Naive thymus-derived CD8-positive, alpha-beta T cell (primary cell): ENCODE data around the gene ITGB3BP. TPM values are rescaled to one million over a fixed set of nuclear protein-coding genes. Genes with fewer than 3 reads are reported as not detected.
"Not testable (repeated sequence)": the region's sequence is repeated elsewhere in the genome, so short reads cannot be mapped to it uniquely, and the experiment has no call there.

Source experiments
- ATAC-seq, 2 donors: fragments of 150-1000 bp; cut with Tn5 transposase in 1 of 2; sonication (Bioruptor Pico), chemical (Tn5 transposase) in 1 of 2; 1 replicate in 1 of 2; 2 replicates in 1 of 2; pipeline ENCODE4 v1.10.0; 2021; ENCODE audit warnings: mild to moderate bottlenecking in 2 of 2, moderate library complexity in 2 of 2
- POLR2A ChIA-PET: fragments of 350-600 bp; sonication (Branson Sonifier 250); formaldehyde crosslinking; loops from one replicate; lab custom pipeline; 2021; ENCODE audit warnings: antibody characterized with exemption; lab: Charles Lee
- DNase-seq, 10 donors: peaks; one replicate each; pipeline versions ENCODE4 v3.0.0 to v3.0.0-alpha.2; 2020 to 2022
- H3K27ac Mint-ChIP-seq, 10 donors: one replicate each; pipeline ENCODE4 v1.8.0; 2020 to 2022; ENCODE audit warnings: mild to moderate bottlenecking in 10 of 10, mixed read lengths in 10 of 10, moderate library complexity in 4 of 10, inconsistent platforms in 1 of 10
- H3K27me3 Mint-ChIP-seq, 5 donors: one replicate each; pipeline ENCODE4 v1.8.0; 2021 to 2022; ENCODE audit warnings: mixed read lengths in 5 of 5
- H3K36me3 Mint-ChIP-seq, 3 donors: one replicate each; pipeline ENCODE4 v1.8.0; 2020 to 2022; ENCODE audit warnings: mixed read lengths in 3 of 3, mild to moderate bottlenecking in 2 of 3, inconsistent platforms in 1 of 3
- H3K4me1 Mint-ChIP-seq, 4 donors: one replicate each; pipeline ENCODE4 v1.8.0; 2021 to 2022; ENCODE audit warnings: mixed read lengths in 4 of 4
- H3K4me3 Mint-ChIP-seq, 10 donors: one replicate each; pipeline ENCODE4 v1.8.0; 2020 to 2022; ENCODE audit warnings: mild to moderate bottlenecking in 10 of 10, mixed read lengths in 10 of 10, moderate library complexity in 6 of 10, inconsistent platforms in 1 of 10
- H3K9me3 Mint-ChIP-seq, 9 donors: one replicate each; pipeline ENCODE4 v1.8.0; 2020 to 2022; ENCODE audit warnings: mixed read lengths in 9 of 9, mild to moderate bottlenecking in 3 of 9, inconsistent platforms in 1 of 9, moderate library complexity in 1 of 9
- polyA plus RNA-seq, 3 donors: library from polyadenylated mRNA; unstranded; fragments of 300-500 nt; fragmentation: Illumina TruSeq; gene quantifications; one replicate each; pipeline ENCODE4 v1.2.3, GENCODE V29; 2021
- total RNA-seq, 8 experiments: library from RNA in 2 of 8; stranded (reverse) in 2 of 8; gene quantifications; one replicate each; pipeline ENCODE4 v1.2.3 and lab custom pipeline; 2021 to 2026

ITGB3BP gene
- total and polyA plus RNA-seq, 5 experiments from 2014 or later: 19.7 to 37.5 (median 30.1) TPM

DNA sequence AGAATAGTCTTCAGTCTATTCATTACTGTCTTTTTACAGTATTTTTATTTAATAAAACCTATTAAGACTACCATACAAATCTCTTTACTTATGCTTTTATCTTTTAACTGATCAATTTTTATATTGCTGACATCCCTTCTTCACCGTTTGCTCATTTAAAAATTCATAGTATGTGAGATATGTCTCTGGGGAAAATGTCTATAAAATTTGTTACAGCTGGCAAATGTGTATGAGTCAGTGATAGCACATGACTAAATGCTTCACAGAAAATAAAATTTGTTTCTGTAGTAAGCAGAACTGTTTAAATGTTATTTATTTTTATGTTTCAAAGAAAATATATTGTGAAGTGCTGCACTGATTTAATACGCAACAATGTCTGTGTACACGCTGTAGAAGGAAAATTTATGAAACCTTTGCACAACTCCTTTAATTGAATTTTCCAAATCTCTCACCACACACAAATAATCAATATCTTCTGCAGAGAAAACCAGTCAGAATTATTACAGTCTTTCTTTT lies 74.2 kb downstream of the ITGB3BP start:
- Mint-ChIP-seq H3K27ac (no peak overlapping the region), H3K9me3 (no peaks in the 10 kb centered on the region), H3K27me3 (no peaks in the 10 kb centered on the region), H3K4me3 (no peak overlapping the region), H3K36me3 (peaks cover 0 to 8% (median 2%) of the 10 kb centered on the region in 3 donors), H3K4me1 (peaks cover 0 to 2% (median 0%) of the 10 kb centered on the region in 4 donors)
- DNase-seq: no peak
- POLR2A ChIA-PET: no interaction called here
- ATAC-seq: no peak

DNA sequence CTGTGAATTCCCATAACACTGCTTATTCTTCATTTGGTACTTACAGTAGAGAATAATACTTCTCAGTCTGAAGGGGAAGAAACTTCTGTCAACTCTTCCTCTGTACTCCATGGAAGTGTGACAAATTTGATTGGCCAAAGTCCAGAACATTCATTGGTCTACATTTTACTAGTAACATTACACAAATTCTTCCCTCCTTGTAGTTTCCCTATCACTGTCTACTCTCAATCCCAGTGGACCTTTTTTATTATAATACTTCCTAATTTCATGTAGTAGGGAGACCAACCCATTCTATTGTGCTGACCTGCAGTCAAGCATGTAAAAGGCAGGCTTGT lies 80.9 kb downstream of the ITGB3BP start:
- peaks cover 0 to 6% (median 1%) of the 10 kb centered on the region in 4 donors for H3K4me1 Mint-ChIP-seq
- no peak for ATAC-seq
- POLR2A ChIA-PET: no interaction called here
- peaks cover 0 to 9% (median 0%) of the 10 kb centered on the region in 3 donors for H3K36me3 Mint-ChIP-seq
- no peak overlapping the region for H3K4me3 Mint-ChIP-seq
- no peaks in the 10 kb centered on the region for H3K9me3 Mint-ChIP-seq
- peak overlapping the region in 1 of 10 donors; percentile 19 for H3K27ac Mint-ChIP-seq
- DNase-seq: no peak
- no peaks in the 10 kb centered on the region for H3K27me3 Mint-ChIP-seq

DNA sequence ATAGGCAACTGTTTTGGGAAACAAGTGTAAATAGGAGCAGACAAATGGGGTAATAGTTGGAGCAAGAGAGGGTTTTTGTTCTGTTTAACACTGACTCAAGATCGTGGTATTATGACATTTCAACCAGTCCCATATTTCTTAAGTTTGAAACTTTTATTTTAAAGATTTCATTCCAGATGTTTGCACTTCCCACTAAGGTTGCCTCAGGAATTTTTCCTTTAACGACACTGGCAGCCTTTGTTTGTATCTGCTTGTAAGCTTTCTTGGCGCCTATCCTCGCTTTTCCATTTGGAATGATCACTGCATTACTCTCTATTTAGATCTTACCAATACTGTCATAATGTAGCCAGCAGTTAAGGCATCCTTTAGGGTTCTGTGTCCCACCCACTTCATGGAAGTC lies 87.9 kb downstream of the ITGB3BP start:
- POLR2A ChIA-PET: no interaction called here
- H3K27ac Mint-ChIP-seq: no peak overlapping the region

DNA sequence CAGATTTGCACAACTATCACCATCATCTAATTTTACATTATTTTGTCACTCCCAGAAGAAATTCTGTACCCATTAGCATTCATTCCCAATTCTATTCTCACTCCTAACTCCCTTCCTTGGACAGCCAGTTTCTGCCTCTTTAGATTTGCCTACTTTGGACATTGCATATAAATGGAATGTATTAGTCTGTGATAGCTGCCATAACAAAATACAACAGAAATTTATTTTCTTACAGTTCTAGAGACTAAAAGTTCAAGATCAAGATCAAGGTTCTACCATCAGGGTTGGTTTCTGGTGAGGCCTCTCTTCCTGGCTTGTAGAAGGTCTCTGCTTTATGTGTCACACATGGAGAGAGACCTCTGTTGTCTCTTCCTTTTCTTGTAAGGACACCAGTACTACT lies 93.7 kb downstream of the ITGB3BP start:
- no peak for DNase-seq
- POLR2A ChIA-PET: no interaction called here
- Mint-ChIP-seq H3K36me3 (peaks cover 21 to 43% (median 36%) of the 10 kb centered on the region in 3 donors), H3K4me1 (no peaks in the 10 kb centered on the region), H3K4me3 (no peak overlapping the region), H3K27me3 (no peaks in the 10 kb centered on the region), H3K9me3 (peaks cover 0 to 23% (median 8%) of the 10 kb centered on the region in 9 donors), H3K27ac (no peak overlapping the region)
- no peak for ATAC-seq

More for the DNA sequence above, 87.9 kb downstream of the ITGB3BP start:
- ATAC-seq: no peak
- no peak for DNase-seq
- peaks cover 8 to 30% (median 14%) of the 10 kb centered on the region in 3 donors for H3K36me3 Mint-ChIP-seq
- H3K9me3 Mint-ChIP-seq: peaks cover 0 to 9% (median 1%) of the 10 kb centered on the region in 9 donors
- no peaks in the 10 kb centered on the region for H3K4me1 Mint-ChIP-seq
- no peaks in the 10 kb centered on the region for H3K27me3 Mint-ChIP-seq
- H3K4me3 Mint-ChIP-seq: no peak overlapping the region

DNA sequence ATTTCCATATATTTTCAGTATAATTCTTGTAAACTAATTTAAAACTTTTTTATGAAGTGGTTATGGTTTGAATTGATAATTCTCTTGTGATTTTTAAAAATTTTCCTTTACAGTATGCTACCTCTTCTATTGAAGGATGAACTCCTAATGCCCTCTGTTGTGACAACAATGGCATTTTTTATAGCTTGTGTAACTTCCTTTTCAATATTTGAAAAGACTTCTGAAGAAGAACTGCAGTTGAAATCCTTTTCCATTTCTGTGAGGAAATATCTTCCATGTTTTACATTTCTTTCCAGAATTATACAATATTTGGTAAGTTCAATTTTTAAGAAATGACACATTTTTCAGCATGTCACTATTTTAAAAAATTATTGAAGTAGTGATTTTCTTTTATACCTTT lies 94.2 kb downstream of the ITGB3BP start:
- no peaks in the 10 kb centered on the region for H3K4me1 Mint-ChIP-seq
- H3K36me3 Mint-ChIP-seq: peaks cover 21 to 43% (median 39%) of the 10 kb centered on the region in 3 donors
- peaks cover 0 to 23% (median 8%) of the 10 kb centered on the region in 9 donors for H3K9me3 Mint-ChIP-seq
- DNase-seq: no peak
- H3K27ac Mint-ChIP-seq: no peak overlapping the region
- H3K27me3 Mint-ChIP-seq: no peaks in the 10 kb centered on the region
- H3K4me3 Mint-ChIP-seq: no peak overlapping the region
- POLR2A ChIA-PET: no interaction called here
- no peak for ATAC-seq

DNA sequence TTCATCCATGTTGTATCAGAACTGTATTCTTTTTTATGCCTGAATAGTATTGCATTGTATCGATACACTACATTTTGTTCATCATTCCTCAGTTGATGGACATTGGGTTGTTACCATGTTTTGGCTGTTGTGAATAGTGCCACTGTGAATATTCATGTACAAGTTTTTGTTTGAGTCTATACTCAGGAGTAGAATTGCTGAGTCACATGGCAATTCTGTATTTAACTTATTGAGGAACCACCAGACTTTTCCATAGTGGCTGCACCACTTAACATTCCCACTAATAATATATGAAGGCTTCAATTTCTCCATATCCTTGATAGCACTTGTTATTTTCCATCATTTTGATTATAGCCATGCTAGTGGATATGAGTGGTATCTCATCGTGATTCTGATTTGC lies 99.4 kb downstream of the ITGB3BP start:
- H3K4me3 Mint-ChIP-seq: no peak overlapping the region
- H3K27me3 Mint-ChIP-seq: no peaks in the 10 kb centered on the region
- peaks cover 0 to 5% (median 0%) of the 10 kb centered on the region in 9 donors for H3K9me3 Mint-ChIP-seq
- POLR2A ChIA-PET: no interaction called here
- ATAC-seq (no peak), DNase-seq (no peak)
- H3K27ac Mint-ChIP-seq: no peak overlapping the region
- no peaks in the 10 kb centered on the region for H3K4me1 Mint-ChIP-seq
- H3K36me3 Mint-ChIP-seq: peaks cover 22 to 45% (median 39%) of the 10 kb centered on the region in 3 donors

DNA sequence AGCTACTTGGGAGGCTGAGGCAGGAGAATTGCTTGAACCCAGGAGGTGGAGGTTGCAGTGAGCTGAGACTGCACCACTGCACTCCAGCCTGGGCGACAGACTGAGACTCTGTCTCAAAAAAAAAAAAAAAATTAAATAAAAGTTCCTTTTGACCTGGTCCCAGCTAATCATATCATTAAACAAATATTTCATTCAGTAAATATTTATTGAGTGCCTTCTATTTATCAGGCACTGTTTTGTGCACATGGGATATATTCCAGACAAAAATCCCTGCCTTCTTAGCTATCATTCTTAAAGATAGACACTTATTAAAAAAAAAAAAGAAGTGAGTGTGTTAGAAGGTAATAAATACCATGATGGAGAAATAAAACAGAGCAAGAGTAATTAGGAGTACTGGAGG lies 102.3 kb downstream of the ITGB3BP start:
- H3K27ac Mint-ChIP-seq, POLR2A ChIA-PET: not testable (repeated sequence)
- H3K36me3 Mint-ChIP-seq: peaks cover 26 to 50% (median 46%) of the 10 kb centered on the region in 3 donors

DNA sequence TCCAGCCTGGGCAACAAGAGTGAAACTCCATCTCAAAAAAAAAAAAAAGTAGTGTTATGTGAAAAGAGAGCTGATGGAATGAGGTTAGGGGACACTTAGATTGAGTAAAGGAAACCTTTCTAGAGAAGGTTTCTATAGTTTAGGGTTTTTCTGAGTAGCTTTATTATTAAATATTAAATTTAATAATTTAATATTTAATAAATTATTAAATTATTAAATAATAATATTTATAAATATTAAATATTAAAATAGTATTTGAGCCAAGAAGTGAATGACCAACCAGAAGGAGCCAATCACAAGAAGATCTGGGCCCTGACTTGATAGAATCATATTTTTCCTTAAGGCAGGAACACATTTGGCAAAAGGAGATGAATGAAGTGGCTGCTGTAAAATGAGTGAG lies 104.9 kb downstream of the ITGB3BP start:
- Mint-ChIP-seq H3K4me3 (no peak overlapping the region), H3K9me3 (no peaks in the 10 kb centered on the region), H3K4me1 (peaks cover 0 to 4% (median 0%) of the 10 kb centered on the region in 4 donors), H3K36me3 (peaks cover 23 to 70% (median 48%) of the 10 kb centered on the region in 3 donors), H3K27me3 (no peaks in the 10 kb centered on the region), H3K27ac (no peak overlapping the region)
- no peak for ATAC-seq
- no peak for DNase-seq
- POLR2A ChIA-PET: no interaction called here

More for the DNA sequence above, 102.3 kb downstream of the ITGB3BP start:
- DNase-seq, H3K4me1 Mint-ChIP-seq, H3K27me3 Mint-ChIP-seq, ATAC-seq, H3K9me3 Mint-ChIP-seq, H3K4me3 Mint-ChIP-seq: not testable (repeated sequence)

DNA sequence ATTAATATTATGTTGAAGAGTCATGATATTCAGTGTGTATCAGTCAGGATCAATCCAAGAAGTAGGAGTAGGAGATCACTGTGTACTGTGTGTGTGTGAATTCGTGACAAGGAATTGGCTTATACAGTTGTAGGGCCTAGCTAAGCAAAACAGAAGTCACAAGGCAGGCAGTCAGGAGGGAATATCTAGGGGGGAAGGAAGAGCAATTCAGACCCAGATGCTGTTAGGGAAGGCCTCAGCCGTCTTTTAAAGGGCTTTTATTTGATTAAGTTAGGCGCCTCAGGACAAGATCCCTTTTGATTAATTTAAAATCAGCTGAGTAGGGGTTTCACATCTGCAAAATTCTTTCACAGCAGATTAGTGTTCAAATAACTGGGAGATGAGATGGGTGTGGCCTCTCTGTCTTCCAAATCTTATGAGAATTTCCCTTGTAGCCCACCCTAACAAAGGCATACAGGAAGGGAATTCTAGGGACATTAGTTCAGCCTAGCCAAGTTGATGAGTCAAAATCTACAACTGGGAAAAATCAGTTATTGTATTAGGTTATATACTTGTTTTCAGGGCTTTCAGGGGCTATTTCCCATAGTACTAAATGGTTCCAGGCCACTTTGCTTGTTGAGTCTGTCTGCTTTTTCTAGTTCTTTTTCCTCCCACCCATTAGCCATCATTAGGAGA lies 108.2 kb downstream of the ITGB3BP start:
- H3K4me1 Mint-ChIP-seq: peaks cover 0 to 7% (median 0%) of the 10 kb centered on the region in 4 donors
- H3K27ac Mint-ChIP-seq: no peak overlapping the region

DNA sequence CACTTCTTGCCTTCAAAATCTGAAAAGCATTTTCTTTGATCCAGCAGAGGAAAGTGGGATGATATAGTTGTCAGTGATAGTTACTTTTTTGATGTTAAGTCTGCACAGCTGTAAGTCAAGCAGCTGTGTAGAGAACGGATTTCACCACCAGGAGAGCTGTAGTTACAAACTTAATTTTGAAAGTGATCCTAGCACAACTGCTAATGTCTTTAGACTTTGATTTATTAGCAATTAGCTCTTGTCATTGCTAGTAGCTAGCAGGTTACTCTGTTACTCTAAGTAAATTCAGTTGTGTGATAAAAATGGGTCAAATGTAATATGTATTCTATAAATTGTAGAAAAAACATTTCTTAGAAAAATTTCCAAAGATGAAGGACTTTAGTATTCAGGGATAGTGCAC lies 109.6 kb downstream of the ITGB3BP start:
- ATAC-seq: no peak
- Mint-ChIP-seq H3K4me3 (no peak overlapping the region), H3K9me3 (no peaks in the 10 kb centered on the region), H3K27ac (no peak overlapping the region), H3K4me1 (peaks cover 0 to 7% (median 0%) of the 10 kb centered on the region in 4 donors), H3K36me3 (peaks cover 14 to 73% (median 29%) of the 10 kb centered on the region in 3 donors), H3K27me3 (no peaks in the 10 kb centered on the region)
- POLR2A ChIA-PET: no interaction called here
- no peak for DNase-seq

More for the DNA sequence above, 108.2 kb downstream of the ITGB3BP start:
- Mint-ChIP-seq H3K27me3 (no peaks in the 10 kb centered on the region), H3K36me3 (peaks cover 18 to 72% (median 36%) of the 10 kb centered on the region in 3 donors), H3K9me3 (no peaks in the 10 kb centered on the region), H3K4me3 (no peak overlapping the region)
- DNase-seq: no peak
- POLR2A ChIA-PET: no interaction called here
- no peak for ATAC-seq

DNA sequence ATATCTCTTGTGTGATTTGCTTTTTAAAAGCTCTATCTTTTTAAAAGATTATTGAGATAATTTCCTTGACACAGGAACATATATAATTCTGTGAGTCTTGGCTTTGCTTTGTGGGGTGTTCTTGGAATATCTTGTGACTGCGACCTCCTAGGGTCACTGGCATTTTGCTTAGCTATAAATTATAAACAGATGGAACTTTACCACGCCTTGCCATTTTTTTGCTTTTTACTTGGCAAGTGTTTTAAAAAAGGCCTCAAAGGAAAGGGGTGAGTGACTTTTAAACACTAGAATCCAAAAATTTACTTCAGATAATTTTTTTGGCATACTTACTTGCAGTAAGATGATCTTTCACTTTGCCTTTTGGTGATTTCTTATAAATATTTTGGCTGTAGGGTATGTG lies 112.0 kb downstream of the ITGB3BP start:
- ATAC-seq (no peak), DNase-seq (no peak)
- Mint-ChIP-seq H3K4me3 (no peak overlapping the region), H3K27me3 (no peaks in the 10 kb centered on the region), H3K36me3 (peaks cover 10 to 79% (median 34%) of the 10 kb centered on the region in 3 donors), H3K4me1 (peaks cover 0 to 3% (median 0%) of the 10 kb centered on the region in 4 donors), H3K9me3 (no peaks in the 10 kb centered on the region), H3K27ac (no peak overlapping the region)
- POLR2A ChIA-PET: no interaction called here

DNA sequence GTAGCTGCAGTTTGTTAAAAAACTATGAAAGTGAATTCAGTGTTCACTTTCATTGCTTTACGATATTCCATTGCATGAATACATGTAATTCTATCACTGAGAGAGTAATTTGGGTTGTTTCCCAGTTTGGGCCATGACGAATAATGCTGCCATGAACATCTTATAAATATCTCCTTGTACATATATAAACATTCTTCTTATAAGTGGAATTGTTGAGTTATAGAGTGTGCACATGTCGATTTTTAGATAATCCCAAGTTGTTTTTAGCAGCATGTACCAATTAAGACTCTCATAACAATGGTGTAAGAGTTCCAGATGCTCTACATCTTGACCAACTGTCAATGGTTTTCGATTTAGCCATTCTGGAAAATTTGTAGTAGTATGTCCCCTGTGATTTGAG lies 114.7 kb downstream of the ITGB3BP start:
- no peak overlapping the region for H3K27ac Mint-ChIP-seq
- peaks cover 0 to 3% (median 0%) of the 10 kb centered on the region in 4 donors for H3K4me1 Mint-ChIP-seq
- H3K36me3 Mint-ChIP-seq: peaks cover 10 to 80% (median 36%) of the 10 kb centered on the region in 3 donors

DNA sequence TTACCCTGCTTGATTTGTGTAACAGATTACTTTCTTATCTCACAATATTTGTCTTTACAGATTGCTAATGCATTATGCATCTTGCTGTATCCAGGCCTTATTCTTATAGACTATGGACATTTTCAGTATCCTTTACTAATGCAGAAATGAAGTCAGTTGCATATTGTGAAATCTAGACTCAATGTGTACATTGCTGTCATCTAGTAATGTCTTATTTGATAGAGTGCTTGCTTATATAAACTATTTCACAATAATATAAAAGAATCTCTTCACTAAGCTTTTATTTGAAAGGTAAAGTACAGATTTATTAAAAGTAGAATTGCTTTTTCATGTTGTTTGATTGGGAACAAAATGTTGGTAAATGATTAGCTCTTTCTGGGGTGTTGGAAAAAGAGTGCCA lies 116.0 kb downstream of the ITGB3BP start:
- POLR2A ChIA-PET: no interaction called here
- no peaks in the 10 kb centered on the region for H3K27me3 Mint-ChIP-seq
- no peak for DNase-seq
- H3K4me3 Mint-ChIP-seq: no peak overlapping the region
- no peak for ATAC-seq
- H3K27ac Mint-ChIP-seq: no peak overlapping the region
- H3K9me3 Mint-ChIP-seq: no peaks in the 10 kb centered on the region
- H3K4me1 Mint-ChIP-seq: peaks cover 0 to 3% (median 0%) of the 10 kb centered on the region in 4 donors
- peaks cover 8 to 83% (median 37%) of the 10 kb centered on the region in 3 donors for H3K36me3 Mint-ChIP-seq

More for the DNA sequence above, 114.7 kb downstream of the ITGB3BP start:
- DNase-seq: no peak
- Mint-ChIP-seq H3K4me3 (no peak overlapping the region), H3K27me3 (no peaks in the 10 kb centered on the region), H3K9me3 (no peaks in the 10 kb centered on the region)
- no peak for ATAC-seq
- POLR2A ChIA-PET: no interaction called here
